ENCODE measurements around the gene LRRN1.

Gene LRRN1

GRCh38 chr3:3799173-3800079 lies at the start of gene LRRN1:
Gene LRRN1, plus strand, starts transcription at chr3:3799431. Its CDS starts 45,211 bp downstream, at chr3:3844642.
- peak; percentile 39 for DNase-seq (ENCODE audit: low read depth)

DNA sequence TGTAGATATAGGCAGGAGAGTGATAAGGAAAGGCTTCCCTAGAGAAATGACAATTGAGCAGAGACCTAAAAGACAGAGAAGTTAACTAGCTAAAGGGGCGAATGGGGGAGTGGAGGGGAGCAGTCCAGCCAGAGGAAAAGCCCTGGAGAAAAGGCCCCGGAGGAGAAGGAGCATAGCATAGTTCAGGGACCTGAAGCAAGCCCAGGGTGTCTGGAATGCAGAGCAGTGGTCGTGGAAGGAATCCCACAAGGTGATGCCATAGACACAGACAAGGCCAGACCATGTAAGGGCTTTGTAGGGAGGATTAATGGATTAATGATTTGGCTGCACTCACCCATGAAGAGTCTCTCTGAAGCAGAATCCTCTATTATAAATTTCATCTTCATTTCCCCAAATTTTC lies 45.8 kb upstream of the LRRN1 start:
- DNase-seq (ENCODE audit: low read depth) = no peak

GRCh38 chr3:3765661-3766060 lies 33.6 kb upstream of the LRRN1 start:
- DNase-seq (ENCODE audit: low read depth) = no peak

DNA sequence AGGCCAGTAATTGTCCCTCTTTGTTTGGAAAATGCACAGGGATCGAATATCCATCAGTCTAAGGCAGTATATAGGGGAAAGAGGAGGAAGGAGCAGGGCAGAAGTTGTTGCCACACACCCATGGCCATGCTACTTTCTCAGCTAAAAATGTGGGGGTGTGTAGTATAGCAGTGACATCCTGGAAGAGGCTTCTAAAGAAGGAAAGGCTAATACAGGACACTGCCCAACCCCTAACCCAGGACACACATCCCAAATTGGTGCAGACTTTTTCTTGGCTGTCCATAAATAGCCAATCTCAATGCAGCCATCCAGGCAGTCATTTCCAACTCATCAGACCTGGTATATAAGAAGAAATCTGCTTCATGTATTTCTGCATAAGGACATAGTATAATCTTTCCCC lies 33.1 kb upstream of the LRRN1 start:
- no peak for DNase-seq (ENCODE audit: low read depth)

- DNase-seq (ENCODE audit: low read depth) = no peak
These were observed 28.1 kb upstream of the LRRN1 start for GRCh38 chr3:3771094-3771493.

- no peak for DNase-seq (ENCODE audit: low read depth)
These were observed 27.7 kb upstream of the LRRN1 start for GRCh38 chr3:3771567-3771966.

DNA sequence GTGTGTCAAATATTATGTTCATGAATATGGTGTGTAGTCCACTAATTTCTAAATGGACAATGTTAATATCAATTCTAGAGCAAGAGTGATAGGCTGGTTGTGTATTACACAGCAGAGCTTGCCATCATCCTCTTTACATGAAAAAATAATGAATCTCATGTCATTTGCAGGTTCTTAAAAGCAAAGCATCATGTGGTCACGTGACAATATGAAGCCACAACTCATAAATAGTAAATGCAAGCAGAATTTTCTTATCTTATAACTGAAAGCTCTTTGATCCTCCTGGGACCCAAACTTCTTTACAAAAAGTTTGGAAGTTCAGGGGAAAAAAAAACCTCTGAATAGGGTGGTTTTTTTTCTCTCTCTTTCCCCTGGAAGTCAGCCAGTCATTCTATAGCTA lies 26.9 kb upstream of the LRRN1 start:
- DNase-seq (ENCODE audit: low read depth) = no peak

DNA sequence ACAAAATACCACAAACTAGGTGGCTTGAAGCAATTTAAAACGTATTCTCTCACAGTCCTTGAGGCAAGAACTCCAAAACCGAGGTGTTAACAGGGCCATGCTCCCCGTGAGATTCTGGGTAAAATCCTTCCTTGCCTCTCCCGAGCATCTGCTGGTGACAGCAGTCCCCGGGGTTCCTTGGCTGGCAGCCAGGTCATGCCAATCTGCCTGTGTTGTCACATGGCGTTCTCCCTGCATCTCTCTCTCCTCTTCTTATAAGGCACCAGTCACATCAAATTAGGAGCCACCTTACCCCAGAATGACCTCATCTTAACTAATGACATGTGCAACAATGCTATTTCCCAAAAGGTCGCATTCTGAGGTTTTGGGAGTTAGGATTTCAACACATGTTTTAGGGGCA lies 26.3 kb upstream of the LRRN1 start:
- DNase-seq (ENCODE audit: low read depth) = no peak

DNA sequence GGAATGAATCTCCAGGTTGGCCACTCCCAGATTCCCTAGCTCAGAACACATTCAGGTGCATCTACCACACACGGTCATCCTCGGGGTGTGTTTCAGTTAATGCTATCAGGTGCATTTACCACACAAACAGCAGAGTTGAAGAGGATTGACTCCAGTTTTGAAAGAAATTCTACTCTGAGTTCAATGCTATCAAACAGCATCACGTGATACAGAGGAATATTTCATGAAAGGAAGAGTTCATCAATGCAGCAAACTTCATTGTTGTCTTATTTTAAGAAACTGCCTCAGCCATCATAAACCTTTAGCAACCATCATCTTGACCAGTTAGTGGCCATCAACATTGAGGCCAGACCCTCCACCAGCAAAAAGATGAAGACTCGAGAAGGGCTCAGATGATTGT lies 22.6 kb upstream of the LRRN1 start:
- DNase-seq (ENCODE audit: low read depth) = no peak

- DNase-seq (ENCODE audit: low read depth) = no peak
These were observed 21.0 kb upstream of the LRRN1 start for GRCh38 chr3:3778216-3778615.

DNA sequence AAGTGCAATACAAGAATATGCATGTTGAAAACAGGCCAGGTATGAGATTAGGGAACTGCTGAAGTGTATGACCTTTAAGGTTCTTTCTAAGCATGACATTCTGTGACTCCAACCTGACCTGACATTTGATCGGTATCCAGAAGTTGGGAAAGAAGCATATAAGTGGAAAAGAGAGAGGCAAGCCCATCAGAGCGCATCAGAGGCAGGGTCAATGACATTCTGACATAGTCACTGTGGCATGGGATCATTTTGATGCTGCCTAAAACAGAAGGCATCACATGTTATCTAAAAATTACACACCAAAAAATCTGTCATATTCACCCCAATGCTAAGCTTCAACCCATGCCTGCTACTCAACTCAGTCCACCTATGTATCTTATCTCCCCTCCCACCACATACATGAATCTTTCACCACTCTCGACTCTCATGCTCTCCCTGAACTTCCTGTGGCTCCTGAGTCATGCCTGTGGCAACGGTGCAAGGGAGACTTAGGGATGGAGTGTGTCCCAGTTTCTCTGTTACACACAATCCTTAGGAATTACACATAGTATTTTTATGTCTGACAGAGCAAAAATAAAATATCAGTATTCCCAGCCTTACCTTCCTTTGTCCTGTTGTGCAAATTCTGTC lies 20.5 kb upstream of the LRRN1 start:
- no peak for DNase-seq (ENCODE audit: low read depth)

- DNase-seq (ENCODE audit: low read depth) = no peak
These were observed 16.8 kb upstream of the LRRN1 start for GRCh38 chr3:3782457-3782856.

GRCh38 chr3:3783210-3783609 lies 16.0 kb upstream of the LRRN1 start:
- DNase-seq (ENCODE audit: low read depth) = no peak

- DNase-seq (ENCODE audit: low read depth) = no peak
These were observed 15.5 kb upstream of the LRRN1 start for GRCh38 chr3:3783696-3784095.

GRCh38 chr3:3792391-3792790 lies 6.8 kb upstream of the LRRN1 start:
- DNase-seq (ENCODE audit: low read depth) = no peak

DNA sequence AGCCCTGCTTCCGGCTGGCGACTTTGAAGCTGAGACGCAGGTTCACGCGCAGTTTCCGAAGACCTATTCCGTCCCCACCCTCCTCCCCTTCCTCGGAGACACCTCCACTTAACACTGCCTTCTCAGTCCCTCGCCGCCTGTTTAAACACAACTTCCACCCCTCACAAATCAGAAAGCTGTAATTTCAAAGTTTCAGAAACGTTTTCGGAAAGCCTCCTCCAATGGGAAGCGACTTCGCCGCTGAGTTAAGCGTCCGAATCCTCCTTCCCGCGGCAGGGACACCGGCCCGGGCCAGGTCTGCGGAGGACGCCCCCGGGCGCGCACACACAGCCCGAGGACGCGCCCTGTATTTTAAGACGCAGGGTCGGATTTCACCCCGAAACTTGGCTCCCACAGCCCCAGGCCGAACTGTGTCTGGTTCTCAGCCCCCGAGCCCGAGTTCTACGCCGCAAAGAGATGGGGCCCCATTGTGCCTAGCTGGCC lies 559 bp upstream of the LRRN1 start:
- peak; percentile 15 for DNase-seq (ENCODE audit: low read depth)

GRCh38 chr3:3800080-3800455 lies 837 bp downstream of the LRRN1 start:
- no peak for DNase-seq (ENCODE audit: low read depth)

DNA sequence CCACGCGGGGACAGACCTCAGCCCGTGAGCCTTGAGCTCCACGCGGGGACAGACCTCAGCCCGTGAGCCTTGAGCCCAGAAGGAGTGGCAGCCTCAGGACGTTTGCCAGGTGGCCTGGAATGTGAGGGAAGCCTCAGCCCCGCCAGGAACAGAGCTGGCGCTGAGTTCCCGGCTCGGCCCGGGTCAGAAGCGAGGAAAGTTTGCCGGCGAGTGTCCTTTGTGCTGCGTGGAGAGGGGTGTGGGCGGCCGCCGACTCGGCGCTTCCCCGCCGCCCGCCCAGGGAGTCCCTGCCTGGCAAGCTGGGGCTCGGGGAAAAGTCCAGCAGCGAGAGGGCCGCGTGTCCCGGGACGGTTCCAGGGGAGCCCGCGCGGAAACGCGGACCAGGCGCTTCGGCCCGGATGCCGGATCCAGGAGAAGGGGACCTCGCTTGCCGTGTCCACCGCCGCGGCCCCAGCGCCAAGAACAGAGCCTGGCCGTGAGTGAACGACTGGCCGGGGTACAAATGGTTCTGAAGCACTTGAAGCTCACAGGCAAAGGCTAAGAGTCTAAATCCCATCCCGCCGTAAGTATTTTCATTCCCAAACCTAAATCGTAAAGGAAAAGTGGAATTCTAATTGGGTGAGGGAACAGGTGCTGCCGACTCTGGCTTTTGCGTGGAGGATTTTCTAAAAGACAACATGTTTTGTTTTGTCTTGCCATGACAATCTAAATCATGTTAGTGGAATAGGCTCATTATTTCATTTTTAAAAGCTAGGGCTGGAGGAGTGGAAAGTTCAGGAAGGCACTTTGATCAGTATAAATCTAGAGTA lies 1.7 kb downstream of the LRRN1 start:
- DNase-seq (ENCODE audit: low read depth) = no peak

GRCh38 chr3:3801494-3801841 lies 2.2 kb downstream of the LRRN1 start:
- DNase-seq (ENCODE audit: low read depth) = no peak

- no peak for DNase-seq (ENCODE audit: low read depth)
These were observed 2.8 kb downstream of the LRRN1 start for GRCh38 chr3:3802046-3802445.

- DNase-seq (ENCODE audit: low read depth) = no peak
These were observed 5.3 kb downstream of the LRRN1 start for GRCh38 chr3:3804560-3804959.

GRCh38 chr3:3806092-3806491 lies 6.9 kb downstream of the LRRN1 start:
- no peak for DNase-seq (ENCODE audit: low read depth)

GRCh38 chr3:3806856-3807255 lies 7.6 kb downstream of the LRRN1 start:
- DNase-seq (ENCODE audit: low read depth) = no peak
